A673 (cell line): ENCODE measurements around the gene KCNA2.

Experiments
- EZH2 ChIP-seq: fragments of 200-600 bp; sonication (generic); IDR thresholded peaks from 2 replicates; pipeline ENCODE4 v1.6.1; 2017; ENCODE audit warnings: borderline replicate concordance, low read depth, mild to moderate bottlenecking, mixed read lengths, antibody characterized with exemption, low read length; ENCODE audit not compliant: poor library complexity, severe bottlenecking
- TF ChIP-seq, protein P1 (sequence below): fragments of 300-800, 200-600 bp; sonication (generic); conservative IDR thresholded peaks from 2 replicates; pipeline ENCODE4 v1.5.1; 2017; ENCODE audit warnings: low read depth, mild to moderate bottlenecking, antibody characterized with exemption, low read length, moderate library complexity, mixed read lengths

DNA sequence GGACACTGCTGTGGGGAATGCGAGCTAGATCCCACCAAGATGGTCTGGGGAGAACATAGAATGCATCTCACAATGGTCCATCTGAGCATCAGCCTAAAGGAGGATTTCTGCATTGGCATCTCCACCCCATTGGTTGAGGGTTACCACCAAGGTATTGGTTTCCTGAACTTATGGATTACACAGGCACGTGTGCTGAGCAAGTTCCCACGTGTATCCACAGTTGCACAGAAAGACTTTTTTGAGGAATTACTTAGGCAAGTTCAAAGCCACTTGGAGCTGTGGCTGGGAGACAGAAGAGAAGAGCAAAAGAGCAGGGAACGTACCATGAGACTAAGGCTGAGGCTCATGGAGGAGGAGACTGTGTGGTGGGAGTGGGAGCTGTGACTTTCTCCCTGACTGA is 43.1 kb downstream of the KCNA2 start:
- no peak for TF ChIP-seq EZH2
- TF ChIP-seq, protein P1, sequence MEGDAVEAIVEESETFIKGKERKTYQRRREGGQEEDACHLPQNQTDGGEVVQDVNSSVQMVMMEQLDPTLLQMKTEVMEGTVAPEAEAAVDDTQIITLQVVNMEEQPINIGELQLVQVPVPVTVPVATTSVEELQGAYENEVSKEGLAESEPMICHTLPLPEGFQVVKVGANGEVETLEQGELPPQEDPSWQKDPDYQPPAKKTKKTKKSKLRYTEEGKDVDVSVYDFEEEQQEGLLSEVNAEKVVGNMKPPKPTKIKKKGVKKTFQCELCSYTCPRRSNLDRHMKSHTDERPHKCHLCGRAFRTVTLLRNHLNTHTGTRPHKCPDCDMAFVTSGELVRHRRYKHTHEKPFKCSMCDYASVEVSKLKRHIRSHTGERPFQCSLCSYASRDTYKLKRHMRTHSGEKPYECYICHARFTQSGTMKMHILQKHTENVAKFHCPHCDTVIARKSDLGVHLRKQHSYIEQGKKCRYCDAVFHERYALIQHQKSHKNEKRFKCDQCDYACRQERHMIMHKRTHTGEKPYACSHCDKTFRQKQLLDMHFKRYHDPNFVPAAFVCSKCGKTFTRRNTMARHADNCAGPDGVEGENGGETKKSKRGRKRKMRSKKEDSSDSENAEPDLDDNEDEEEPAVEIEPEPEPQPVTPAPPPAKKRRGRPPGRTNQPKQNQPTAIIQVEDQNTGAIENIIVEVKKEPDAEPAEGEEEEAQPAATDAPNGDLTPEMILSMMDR = no peak
